Colon (tissue), 2 donors: ENCODE data around the gene ZNF804B.

Experiments used
- FAIRE-seq: peaks from 2 replicates; lab custom pipeline; 2012; peaks lifted over from hg19 to GRCh38; lab: Jason Lieb, UNC
- donor health status: control.
- donor health status: control.

ZNF804B gene

GRCh38 chr7:89265631-89266030 is 506.1 kb downstream of the ZNF804B start:
- FAIRE-seq = no peak

GRCh38 chr7:89283302-89283701 is 523.8 kb downstream of the ZNF804B start:
- FAIRE-seq = no peak

GRCh38 chr7:89308535-89308934 is 549.0 kb downstream of the ZNF804B start:
- no peak for FAIRE-seq

GRCh38 chr7:89311886-89312285 is 552.4 kb downstream of the ZNF804B start:
- FAIRE-seq = no peak

GRCh38 chr7:89312551-89312950 is 553.1 kb downstream of the ZNF804B start:
- no peak for FAIRE-seq

- FAIRE-seq = no peak
Observed at GRCh38 chr7:89316584-89317251, 557.2 kb downstream of the ZNF804B start.

- no peak for FAIRE-seq
Observed at GRCh38 chr7:89332026-89332425, 572.5 kb downstream of the ZNF804B start.

GRCh38 chr7:89334797-89335196 is 575.3 kb downstream of the ZNF804B start:
- no peak for FAIRE-seq

GRCh38 chr7:89335490-89335889 is 576.0 kb downstream of the ZNF804B start:
- FAIRE-seq = no peak

- FAIRE-seq = no peak
Observed at GRCh38 chr7:89336121-89336520, 576.6 kb downstream of the ZNF804B start.

- no peak for FAIRE-seq
Observed at GRCh38 chr7:89339748-89340147, 580.2 kb downstream of the ZNF804B start.

GRCh38 chr7:89357121-89357520 is 597.6 kb downstream of the ZNF804B start:
- FAIRE-seq = no peak

- no peak for FAIRE-seq
Observed at GRCh38 chr7:89377219-89377618, 617.7 kb downstream of the ZNF804B start.

- no peak for FAIRE-seq
Observed at GRCh38 chr7:89385411-89385810, 625.9 kb downstream of the ZNF804B start.
